Measurements from ENCODE around the gene ADCY4.
"Not testable (repeated sequence)": the region's sequence is repeated elsewhere in the genome, so short reads cannot be mapped to it uniquely, and the experiment has no call there.

ADCY4 gene

DNA sequence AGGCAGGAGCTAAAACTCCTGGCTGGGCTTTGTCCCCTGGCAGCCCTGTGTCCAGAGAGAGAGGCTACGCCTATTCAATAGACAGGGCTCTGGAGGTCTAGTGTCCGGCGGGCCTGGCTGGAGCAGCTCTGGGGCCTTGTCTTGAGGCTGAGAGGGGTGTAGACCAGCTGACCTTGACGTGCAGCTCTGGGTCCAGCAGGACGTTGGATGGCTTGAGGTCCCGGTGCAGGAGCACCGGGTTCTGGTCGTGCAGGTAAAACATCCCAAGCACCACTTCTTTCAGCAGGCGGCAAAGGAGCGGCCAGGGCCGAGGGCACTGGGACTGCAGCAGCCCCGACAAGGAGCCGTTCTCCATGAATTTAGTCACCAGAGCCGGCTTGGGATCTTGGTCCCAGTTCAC lies 4.0 kb upstream of the ADCY4 start:
- no peak for DNase-seq (ENCODE audit: low read depth in 2 of 2)

DNA sequence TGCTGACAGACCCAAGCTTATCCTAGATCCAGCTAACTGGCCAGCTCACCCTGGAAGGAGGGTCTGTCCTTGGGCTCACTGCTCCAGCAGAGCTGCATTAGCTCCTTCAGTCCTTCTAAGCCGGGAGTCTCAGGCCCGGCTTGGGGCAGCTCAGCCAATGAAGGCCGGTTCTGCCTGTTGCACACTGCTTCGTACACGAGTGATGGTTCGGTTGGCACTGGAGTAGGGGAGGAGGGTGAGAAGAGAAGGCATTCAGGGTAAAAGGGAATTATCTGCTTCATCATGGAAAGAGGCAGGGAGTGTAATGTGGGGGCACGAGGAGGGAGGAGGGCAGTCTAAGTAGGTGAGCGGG lies 2.9 kb upstream of the ADCY4 start:
- no peak for DNase-seq (ENCODE audit: low read depth in 2 of 2)

DNA sequence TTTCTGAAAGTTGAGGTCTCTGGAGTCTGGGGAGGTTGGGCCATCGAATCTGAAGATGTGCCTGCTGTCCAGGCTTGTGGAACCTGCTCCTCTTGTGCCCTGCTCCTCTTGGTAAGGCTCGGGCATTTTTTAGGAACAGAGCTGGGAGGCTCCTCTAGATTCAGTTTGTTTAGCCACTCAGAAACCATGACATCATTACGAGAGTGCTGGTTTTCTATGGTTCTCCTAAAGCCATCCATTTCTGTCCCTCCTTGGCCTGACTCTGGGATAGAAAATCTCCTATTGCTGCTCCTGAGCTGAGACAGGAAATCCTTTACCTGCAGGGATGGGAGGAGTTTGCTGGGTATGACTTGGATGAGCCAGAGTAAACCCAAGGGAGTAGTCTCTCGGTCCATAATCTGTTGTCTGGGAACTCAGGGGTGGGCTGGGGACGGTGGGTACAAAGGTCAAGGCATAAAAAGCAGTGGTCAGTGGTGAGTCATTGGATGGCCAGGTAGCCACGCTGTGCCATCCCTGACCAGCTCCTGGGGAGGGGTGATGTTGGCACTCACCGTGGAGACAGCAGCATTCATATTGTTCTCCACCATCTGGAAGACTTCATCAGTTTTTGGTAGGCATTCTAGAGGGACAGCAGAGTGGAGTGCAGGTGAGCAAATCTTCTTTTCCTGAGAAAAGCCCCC lies 2.4 kb upstream of the ADCY4 start:
- no peak for DNase-seq (ENCODE audit: low read depth in 2 of 2)

DNA sequence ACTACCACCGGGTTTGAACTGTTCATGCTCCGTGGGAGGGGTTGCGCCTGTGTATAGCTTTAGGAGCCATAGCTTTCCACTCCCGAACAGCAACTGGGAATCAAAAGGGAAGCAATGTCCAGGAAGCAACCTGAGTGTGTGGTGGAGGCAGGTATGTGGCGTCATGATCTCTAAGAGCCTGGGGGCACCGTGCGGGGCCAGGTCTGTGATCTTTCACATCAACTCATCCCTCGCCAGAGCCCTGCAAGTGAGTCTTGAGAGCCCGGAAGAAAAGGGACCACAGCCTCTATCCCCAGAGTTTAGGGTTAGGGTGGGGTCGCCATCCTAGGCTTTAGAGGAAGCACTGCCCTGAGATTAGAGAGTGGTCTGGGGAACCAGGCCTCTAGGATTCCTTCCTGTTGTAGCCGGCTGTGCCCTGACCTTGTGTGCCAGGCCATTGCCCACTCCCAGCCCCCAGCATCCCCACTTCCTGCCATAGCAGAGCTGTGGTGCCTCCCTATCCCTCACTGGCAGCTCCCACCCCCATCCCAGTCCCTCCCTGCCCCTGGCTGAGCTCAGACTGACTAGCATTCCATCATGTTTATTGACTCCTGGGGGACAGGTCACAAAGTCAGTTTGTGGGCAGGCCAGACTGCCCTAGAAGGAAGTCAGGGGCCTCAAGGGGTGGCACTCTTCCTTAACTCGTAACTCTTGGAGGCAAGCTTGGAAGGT lies 745 bp upstream of the ADCY4 start:
- no peak for DNase-seq (ENCODE audit: low read depth in 2 of 2)

DNA sequence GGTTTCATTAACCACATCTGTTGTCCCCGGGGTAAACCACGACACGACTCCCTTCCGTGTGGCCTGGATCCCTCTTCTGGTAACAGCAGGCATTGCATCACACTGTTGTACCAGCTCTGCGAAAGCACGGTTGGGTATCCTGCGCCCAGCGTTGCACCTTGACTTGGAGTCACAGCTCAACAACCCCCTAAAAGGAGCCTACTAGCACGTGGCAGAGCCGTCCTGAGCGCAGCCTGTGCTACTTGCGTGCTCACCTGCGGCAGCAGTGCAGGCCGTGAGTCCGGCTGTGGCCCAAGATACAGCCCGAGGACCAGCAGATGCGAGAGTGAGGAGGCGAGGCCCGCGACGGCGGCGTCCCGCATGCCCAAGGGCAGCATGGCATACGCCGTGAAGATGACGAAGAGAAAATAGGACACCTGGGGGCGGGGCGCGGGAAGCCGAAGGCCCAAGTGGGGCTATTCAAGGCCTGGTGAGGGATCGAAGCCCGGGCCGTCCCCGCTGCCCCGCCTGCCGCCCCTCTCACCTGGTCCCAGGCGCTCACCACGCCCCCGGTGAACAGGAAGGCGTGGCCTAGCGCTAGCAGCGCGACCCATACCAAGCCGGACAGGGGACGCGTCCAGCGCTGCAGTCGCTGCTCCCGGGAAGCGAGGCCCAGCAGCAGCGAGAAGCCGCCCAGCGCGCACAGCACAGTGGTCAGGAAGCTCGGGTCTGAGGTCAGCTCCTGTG lies 2.4 kb downstream of the ADCY4 start:
- peak; percentile 79 to 81 for DNase-seq (ENCODE audit: low read depth in 2 of 2)

DNA sequence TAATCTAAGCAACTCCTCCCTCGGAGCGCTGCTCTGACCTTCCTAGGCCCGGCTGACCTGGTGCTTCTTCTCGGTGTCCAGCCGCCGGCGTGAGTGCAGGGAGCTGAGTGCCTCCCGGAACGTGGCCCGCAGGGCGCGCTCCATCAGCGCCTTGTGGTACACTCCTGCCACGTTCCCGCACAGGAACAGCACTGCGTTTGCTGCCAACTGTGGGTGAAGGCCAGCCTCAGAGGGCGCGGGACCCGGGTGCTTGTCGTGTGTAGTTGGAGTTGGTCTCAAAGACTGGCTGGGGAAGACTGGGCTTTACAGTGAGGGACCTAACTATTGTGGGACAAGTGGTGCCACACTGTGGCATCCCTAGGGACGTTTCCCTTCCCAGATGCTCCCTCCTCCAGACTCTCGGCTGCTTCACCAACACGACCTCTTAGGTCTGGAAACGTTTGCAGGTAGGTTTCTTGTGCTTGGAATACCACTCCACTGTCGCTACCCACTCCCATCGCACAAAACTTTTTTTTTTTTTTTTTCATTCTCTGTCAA lies 3.1 kb downstream of the ADCY4 start:
- no peak for DNase-seq (ENCODE audit: low read depth in 2 of 2)

DNA sequence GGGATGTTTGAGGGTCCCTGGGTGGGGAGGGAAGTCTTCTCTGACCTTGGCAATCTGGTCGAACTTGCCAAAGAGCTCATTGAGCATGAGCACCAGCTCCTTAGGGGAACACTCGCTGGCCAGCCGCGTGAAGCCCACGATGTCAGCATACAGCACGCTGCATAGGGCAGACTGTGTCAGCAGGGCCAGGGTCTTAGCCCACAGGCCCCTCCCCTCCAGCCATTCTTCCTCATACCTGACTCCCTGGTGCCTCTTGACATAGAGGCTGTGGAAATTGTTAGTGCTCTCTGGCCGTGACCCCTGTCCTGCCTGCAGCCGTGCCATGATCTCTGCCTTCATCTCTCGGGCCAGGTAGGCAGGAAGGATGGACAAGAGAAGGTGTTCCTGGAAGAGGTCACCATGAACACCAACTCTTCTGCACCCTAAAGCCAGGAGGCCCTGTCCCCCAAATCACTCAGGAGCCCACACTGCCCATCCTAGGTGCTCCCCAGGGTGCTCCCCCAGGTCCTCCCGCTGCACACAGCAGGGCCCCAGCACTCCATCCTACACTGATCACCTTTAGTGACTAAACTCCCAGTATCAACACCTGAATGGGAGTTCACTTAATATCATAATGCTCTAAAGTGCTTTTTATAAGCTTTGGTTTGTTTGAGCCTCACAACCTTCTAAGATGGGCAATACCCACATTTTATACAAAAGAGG lies 3.7 kb downstream of the ADCY4 start:
- DNase-seq (ENCODE audit: low read depth in 2 of 2) = no peak

DNA sequence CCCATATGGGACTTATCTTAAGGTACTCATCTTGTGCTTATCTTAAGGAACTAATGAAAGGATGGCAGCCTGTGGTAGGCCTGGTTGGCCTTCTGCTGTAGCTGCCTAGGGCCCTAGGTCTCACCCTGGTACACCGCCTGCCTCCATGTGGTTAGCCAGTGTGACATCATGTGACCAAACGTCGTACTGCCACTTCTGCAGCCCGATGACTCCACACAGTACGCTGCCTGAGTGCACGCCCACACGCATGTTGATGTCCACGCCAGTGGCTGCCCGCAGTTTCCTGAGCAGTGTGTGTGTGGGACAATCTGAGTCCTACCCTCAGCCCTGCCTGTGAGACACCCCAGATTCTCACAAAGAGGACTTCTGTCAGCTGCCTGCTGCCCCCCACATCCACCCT lies 5.1 kb downstream of the ADCY4 start:
- peak in 1 of 2 donors; percentile 38 for DNase-seq (ENCODE audit: low read depth in 2 of 2)

DNA sequence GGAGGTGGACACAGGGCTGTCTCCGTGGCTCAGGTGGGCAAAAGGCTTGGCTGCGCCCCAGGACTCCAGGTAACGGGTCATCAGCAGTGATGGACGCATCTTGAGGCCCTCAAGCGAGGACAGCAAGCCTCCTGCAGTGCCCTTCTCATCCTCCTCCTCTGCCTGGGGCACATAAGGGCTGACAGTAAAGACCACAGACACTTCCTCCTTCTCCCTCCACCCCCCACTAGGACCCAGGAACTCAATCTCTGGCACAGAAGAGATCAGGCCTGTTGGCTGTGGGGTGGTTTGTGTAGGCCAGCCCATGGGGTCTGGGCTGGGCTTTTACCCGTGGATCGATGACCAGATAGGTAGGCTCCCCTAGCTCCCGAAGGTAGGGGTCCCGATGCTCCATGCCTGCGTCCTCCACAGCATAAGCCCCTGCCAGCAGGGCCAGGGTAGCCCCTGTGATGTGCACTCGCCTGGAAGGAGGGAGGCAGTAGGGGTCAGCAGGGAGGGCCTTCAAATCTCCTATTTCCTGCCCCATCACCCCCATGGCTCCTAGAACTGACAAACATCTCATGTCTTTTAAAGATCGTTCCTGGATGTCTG lies 5.7 kb downstream of the ADCY4 start:
- DNase-seq (ENCODE audit: low read depth in 2 of 2) = no peak

DNA sequence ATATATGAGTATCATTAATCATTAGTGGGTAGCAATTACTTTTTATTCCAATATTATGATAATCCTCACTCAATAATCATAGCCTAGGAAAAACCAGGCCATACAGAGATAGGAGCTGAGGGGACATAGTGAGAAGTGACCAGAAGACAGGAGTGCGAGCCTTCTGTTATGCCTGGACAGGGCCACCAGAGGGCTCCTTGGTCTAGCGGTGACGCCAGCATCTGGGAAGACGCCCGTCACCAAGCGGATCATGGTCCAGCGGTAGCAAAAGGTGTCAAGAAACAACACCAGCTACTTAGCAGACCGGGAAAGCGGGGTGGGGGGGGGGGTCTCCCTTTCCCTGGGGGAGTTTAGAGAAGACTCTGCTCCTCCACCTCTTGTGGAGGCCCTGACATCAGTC lies 7.0 kb downstream of the ADCY4 start:
- DNase-seq (ENCODE audit: low read depth in 2 of 2) = not testable (repeated sequence)

DNA sequence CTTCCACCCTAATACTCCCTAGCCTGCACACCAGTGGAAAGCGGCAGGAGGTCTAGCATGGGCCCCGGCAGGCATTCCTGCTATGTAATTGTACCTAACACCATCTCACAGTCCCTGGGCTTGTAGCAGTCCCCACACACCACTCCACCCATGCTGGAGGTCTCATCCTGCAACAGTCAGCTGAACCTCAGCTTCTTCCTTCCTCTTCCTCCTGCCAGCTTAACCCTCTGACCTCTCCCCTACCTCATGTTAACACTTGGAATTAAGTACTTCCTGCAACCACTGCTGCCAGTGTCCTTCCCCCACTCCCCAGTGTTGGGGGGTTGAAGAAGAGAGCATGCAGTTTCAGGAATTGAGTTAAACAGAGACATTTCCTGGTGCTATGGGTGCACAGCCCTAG lies 7.6 kb downstream of the ADCY4 start:
- DNase-seq (ENCODE audit: low read depth in 2 of 2) = no peak

DNA sequence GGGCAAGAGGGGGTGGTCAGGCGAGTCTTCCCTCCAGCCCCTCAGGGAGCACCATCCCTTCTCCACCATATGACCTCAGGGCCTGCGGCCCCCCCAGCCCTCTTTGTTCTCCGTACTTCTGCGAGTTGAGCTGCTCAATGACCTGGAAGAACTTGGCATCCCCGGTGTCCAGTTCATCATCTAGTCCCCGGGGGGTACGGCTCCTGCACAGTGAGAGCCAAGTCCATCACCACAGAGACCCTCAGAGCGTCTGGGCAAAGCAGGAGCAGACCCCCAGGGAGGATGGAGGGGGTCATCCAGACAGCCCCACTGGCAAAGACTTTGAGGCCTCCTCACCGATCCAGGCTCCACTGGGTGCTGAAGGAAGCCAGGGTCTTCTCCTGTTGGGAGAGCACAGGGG lies 8.9 kb downstream of the ADCY4 start:
- DNase-seq (ENCODE audit: low read depth in 2 of 2) = no peak

DNA sequence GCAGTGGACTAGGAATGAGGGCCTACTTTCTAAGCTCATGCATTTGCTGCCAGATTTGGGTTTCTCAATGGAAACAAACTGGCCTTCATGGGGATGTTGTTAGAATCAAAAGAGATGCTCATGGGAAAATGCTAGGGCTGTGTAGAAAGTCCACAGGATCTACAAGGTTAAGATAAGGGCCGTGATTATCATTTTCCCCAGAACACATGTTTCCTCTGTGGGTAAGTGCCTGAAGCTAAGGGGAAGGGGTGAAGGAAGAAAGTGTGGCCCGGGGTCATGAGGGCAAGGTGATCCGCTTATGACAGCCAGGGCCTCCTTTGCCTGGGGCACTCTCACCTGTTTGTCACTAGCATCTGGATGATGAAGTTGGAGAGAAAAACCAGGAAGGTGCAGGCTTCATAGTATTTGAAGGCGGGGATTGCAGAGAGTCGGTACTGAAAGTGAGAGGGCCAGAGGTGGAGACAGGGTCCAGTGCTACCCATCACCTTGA lies 9.8 kb downstream of the ADCY4 start:
- DNase-seq (ENCODE audit: low read depth in 2 of 2) = no peak

DNA sequence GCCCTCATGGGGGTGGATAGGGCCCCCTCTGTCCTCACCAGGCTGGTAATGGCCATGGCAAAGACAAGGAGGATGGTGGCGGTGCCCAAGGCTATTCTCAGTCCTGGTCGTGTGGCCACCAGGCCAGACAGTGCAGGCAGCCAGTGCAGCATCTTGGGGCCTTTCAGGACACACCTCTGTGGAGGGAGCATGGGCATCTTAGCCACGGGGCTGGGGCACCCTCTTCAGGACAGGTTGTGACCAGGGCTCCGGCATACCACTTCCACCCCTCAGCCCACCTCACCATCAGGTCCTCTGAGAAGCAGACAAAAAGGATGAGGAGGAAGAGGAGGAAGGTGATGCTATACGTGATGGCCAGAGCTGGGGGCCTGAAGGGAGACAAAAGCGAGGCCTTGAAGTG lies 10.8 kb downstream of the ADCY4 start:
- no peak for DNase-seq (ENCODE audit: low read depth in 2 of 2)

DNA sequence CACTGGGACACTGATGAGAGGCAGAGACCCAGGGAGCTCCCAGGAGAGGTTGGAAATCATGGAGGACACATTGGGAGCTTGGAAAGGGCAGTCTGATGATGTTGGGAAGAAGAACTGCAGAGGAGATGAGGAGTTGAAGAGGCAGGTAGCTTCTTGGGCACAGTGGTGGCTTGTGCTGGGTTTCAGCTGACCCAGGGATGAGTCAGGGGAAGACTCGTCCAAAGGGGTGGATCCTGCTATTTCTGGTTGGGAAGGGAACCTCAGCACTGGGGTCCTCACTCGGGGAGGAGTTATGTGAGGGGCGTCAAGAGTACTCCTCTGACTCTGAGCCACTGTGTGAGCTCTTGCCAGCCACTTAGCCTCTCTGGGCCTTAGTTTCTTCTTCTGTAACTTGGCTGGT lies 11.5 kb downstream of the ADCY4 start:
- DNase-seq (ENCODE audit: low read depth in 2 of 2) = no peak

DNA sequence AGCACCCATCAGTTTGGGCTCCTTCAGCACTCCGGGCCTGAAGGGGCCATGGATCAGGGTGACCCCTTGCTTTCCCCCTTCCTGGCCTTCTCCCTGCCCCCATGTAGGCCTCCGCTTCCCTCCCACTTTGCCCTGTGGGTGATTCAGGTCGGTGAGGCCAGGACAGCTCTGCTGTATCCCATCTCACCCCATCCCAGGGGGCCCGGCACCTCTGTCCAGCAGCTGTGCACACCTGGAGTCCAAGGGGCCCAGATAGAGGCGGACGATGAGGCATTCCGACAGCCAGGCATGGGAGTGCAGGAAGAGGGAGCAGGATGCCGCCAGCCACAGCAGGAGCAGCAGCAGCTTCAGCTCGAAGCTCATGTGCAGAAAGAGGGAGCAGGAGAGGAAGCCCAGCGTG lies 12.2 kb downstream of the ADCY4 start:
- DNase-seq (ENCODE audit: low read depth in 2 of 2) = no peak

DNA sequence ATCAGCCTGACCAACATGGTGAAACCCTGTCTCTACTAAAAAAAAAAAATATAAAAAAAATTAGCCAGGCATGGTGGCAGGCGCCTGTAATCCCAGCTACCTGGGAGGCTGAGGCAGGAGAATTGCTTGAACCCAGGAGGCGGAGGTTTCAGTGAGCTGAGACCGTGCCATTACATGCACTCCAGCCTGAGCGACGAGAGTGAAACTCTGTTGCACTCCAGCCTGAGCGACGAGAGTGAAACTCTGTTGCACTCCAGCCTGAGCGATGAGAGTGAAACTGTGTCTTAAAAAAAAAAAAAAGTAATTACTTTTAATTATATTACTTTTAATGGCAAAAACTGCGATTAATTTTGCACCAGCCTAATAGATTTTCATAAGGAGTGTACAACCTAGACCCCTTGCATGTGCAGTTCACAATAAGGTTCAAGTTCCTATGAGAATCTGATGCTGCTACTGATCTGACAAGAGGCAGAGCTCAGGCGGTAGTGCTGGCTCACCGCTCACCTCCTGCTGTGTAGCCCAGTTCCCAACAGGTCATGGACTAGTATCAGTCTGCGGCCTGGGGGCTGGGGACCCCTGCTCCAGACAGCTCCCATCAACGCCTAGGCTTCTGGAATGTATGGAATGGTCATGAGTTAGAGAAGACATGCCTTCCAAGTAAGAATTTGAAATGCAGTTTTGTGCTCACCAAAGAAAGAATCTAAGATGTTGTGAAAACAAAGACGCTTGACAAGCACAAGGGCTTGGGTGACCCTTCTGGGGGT lies 13.5 kb downstream of the ADCY4 start:
- DNase-seq (ENCODE audit: low read depth in 2 of 2) = no peak

DNA sequence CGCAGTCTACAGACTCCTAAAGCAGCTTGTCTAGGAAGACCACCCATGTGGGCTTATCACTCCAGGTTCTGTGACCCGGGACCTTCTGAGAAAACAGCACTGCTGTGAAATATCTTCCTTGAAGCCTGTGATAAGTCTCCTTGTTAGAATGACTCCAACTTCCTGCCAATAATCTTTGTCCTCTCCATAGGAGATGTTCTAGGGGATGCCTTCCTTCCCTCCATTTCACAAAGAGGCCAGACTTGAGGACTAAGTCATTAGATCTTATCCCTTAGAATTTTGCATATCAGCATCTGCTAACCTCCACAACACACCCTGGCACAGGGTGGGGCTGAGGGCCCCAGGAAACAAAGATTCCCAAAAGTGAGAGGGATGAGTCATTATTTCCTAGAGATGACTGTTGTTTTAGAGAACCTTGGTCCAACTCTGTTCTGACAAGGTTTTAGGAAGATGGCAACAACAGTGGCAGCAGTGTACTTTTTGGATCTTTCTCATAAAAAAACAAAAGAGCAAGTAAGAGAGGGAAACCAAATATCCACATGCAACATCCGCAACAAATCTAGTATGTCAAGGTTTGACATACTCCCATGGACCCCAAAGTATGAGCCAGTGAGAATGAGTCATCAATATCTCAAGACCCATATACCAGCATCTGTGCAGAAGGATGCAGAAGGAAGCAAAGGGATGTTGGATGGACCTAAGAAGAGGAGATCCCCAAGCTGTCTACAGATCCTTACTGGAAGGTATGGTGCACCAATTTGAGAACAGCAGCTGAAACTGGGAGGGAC lies 17.5 kb downstream of the ADCY4 start:
- DNase-seq (ENCODE audit: low read depth in 2 of 2) = no peak

DNA sequence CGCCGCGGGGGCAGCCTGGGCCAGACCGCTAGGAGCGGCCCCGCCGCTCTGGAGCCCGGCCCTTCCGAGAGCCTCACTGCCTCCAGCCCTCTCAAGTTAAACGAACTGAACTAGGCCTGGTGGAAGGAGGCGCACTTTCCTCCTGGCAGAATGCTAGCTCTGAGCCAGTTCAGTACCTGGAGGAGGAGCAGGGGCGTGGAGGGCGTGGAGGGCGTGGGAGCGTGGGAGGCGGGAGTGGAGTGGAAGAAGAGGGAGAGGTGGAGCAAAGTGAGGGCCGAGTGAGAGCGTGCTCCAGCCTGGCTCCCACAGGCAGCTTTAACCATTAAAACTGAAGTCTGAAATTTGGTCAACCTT lies 18.3 kb downstream of the ADCY4 start:
- no peak for DNase-seq (ENCODE audit: low read depth in 2 of 2)

Measured in stimulated activated CD4-positive, alpha-beta T cell treated with anti-CD3 and anti-CD28 coated beads, Interleukin-15, amount 100 ng/mL, for 48 hours (primary cell).